CD1c-positive myeloid dendritic cell (primary cell): ENCODE results near the gene MESP2.

Source experiments
- DNase-seq: peaks from one replicate; pipeline ENCODE4 v3.0.0-alpha.2; 2016; ENCODE audit errors: extremely low spot score

Gene MESP2

GRCh38 chr15:89801471-89802195 lies 25.5 kb downstream of the MESP2 start:
- no peak for DNase-seq

GRCh38 chr15:89802231-89802928 lies 26.2 kb downstream of the MESP2 start:
- no peak for DNase-seq

GRCh38 chr15:89802986-89803824 lies 27.1 kb downstream of the MESP2 start:
- no peak for DNase-seq

GRCh38 chr15:89803941-89804800 lies 28.0 kb downstream of the MESP2 start:
- no peak for DNase-seq

- no peak for DNase-seq
These were observed 29.4 kb downstream of the MESP2 start for GRCh38 chr15:89805241-89806209.

GRCh38 chr15:89806210-89806558 lies 30.1 kb downstream of the MESP2 start:
- DNase-seq: no peak

GRCh38 chr15:89806559-89807550 lies 30.7 kb downstream of the MESP2 start:
- no peak for DNase-seq

GRCh38 chr15:89807689-89808088 lies 31.6 kb downstream of the MESP2 start:
- no peak for DNase-seq

GRCh38 chr15:89808160-89808870 lies 32.2 kb downstream of the MESP2 start:
- DNase-seq: no peak

- DNase-seq: no peak
These were observed 33.1 kb downstream of the MESP2 start for GRCh38 chr15:89809093-89809786.

- no peak for DNase-seq
These were observed 33.6 kb downstream of the MESP2 start for GRCh38 chr15:89809787-89810148.

- DNase-seq: no peak
These were observed 34.7 kb downstream of the MESP2 start for GRCh38 chr15:89810837-89811236.

- DNase-seq: peak; percentile 93
These were observed 36.1 kb downstream of the MESP2 start for GRCh38 chr15:89812011-89812846.

GRCh38 chr15:89812847-89813320 lies 36.8 kb downstream of the MESP2 start:
- DNase-seq: no peak

GRCh38 chr15:89813381-89814111 lies 37.4 kb downstream of the MESP2 start:
- peak; percentile 31 for DNase-seq

GRCh38 chr15:89814112-89814742 lies 38.1 kb downstream of the MESP2 start:
- DNase-seq: peak; percentile 71
